ENCODE measurements around the gene MYL10.

MYL10 gene

GRCh38 chr7:101595246-101595645 lies 33.9 kb downstream of the MYL10 start:
- DNase-seq: no peak

DNA sequence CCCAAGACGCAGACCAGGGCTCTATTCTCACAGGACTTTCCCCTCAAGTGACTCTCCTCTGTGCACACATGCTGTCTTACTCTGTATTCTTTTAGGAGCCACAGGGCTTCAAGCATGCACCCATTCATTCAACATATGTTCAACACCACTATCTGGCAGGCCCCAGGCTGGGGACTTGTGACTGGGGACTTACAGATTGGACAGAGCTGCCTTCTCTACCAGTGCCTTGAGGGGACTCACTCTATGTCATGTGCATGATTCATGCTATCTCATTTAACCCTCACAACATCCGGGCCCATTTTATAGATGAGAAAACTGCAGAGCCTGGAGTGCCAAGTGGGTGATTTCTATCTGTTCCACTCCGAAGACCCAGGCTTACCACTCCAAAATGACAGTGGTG lies 34.3 kb downstream of the MYL10 start:
- DNase-seq: no peak

DNA sequence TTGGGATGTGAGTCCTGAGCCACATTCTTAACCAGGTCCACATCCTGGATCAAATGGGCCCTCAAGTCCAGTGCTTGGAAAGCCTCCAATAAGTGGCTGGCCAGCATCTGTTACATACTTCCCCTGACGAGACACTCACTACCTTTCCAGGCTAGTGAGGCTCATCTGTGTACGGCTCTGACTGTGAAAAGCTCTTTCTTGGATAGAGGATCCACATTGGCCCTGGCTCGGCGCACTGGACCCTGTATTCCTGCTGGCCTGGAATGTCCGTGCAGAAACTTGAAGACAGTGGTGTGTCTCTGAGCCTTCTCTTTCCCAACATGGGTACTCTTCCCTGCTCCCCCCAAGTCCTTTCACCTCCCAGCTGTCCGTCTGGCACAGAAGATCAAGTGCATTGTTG lies 35.5 kb downstream of the MYL10 start:
- DNase-seq: no peak

DNA sequence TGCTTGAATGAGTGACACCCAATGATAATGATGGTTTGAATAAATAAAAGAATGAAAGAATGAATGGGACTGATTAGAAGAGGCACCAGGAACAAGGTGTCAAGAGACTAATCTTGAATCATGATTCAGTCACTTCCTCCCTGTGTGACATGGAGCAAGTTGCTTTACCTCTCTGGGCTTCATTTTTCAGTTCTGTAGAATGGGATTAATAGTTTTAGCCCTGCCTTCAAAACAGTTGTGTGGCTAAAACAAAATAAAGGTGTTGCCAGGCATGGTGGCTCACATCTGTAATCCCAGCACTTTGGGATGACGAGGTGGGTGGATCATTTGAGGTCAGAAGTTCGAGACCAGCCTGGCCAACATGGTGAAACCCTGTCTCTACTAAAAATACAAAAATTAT lies 37.6 kb downstream of the MYL10 start:
- DNase-seq: no peak

DNA sequence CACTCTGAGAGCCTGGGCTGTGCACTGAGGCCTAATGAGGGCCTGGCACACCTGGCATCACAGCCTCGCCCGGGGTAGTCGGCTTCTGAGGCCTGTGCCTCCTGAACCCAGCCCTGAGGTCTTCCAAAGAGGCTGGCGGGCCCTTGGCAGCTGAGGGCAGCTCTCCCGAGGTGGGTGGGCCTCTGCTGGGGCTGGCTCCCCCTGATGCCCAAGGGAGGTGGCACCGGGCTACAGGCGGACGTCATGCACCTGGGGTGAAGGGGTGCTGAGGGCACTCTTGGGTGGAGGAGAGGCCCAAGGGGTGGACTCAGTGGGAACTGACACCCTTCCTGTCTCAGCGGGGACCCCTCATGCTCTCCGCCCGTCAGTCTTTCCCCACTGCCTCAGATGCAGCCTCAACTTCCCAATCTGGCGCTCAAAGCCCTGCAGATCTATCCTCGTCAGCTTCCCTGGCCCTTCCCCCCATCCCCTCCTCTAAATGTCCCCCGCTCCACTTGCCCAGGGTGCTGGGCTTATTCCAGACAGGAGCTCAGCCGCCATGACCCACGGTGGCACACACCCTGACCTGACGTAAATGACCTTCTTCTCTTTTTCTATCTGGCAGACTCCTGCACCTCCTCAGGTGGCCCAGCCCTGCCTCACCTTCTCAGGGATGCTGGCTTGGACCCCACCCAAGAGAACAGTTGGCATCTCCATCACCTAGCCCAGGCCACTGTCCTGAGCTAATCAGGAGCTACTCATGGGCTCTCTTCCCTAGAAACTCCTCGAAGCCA lies 38.2 kb downstream of the MYL10 start:
- no peak for DNase-seq

GRCh38 chr7:101589976-101590662 lies 39.0 kb downstream of the MYL10 start:
- DNase-seq: no peak

- no peak for DNase-seq
Measured at GRCh38 chr7:101589052-101589451, 40.0 kb downstream of the MYL10 start.

DNA sequence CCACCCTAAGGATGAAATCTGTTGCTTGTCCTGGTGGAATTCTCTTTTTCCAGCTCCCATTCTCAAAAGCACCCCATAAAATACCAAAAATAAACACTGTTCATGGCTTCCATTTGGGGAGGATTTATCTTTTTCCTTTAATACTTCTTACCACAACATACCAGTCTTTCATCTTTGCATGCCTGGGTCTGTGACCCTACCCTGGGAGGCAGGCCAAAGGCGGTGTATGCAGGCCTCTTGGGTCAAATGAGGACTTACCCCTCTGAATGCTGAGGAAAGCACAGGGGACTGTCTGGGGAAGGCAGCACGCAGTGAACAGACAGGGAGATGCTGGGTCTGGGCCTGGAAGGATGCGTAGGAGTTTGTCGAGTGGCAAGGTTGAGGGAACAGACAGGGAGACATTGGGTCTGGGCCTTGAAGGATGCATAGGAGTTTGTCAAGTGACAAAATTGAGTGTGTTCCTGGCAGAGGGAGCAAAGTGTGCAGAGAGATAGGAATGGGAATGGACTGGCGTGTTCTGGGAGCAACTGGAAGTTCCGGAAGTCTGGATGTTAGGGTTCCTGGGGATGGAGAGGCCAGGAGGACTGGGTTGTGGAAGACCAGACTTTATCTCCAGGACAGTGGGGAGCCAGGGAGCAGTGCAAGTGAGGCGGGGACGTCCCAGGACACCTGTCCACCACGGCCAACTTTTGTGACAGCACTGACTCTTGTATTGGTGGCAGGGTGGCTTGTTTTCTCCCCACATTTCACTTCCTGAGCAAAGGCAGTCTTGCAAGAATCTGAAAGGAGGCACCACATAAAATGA lies 40.8 kb downstream of the MYL10 start:
- DNase-seq: no peak

DNA sequence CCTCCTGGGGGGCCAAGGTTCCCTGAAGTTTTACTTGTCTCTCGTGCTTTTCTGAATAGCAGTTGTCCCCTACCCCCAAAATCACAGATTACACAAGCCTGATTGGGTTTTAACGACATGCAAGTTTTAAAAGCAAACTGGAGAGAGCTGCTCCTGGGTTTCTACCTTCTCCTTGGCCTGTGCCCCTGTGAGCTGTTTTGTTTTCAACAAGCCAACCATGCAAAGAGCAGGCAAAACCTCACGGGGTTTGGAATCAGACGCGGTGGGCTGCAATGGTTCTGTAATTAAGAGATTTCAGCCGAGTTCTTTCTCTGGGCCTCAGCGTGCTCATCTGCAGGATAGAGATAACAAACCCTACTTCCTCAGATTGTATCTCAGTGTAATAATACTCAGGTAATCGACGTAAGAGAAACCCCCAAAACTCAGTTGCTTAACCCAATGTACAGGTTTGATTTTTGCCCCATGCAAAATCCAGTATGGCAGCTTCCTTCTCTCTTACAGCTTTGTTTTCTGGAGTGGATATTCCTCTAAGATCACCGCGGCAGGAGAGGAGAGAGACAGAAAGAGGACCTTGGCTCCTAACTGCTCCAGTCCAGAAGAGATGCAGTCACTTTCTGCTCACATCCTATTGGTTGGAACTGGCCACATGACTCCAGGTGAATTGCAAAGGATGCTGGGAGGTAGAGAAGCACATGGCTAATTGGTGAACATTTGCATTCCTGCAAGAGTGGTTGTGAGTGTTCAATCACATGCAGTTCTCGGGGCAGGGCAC lies 42.0 kb downstream of the MYL10 start:
- DNase-seq: no peak

- no peak for DNase-seq
Measured at GRCh38 chr7:101586078-101586905, 42.8 kb downstream of the MYL10 start.

DNA sequence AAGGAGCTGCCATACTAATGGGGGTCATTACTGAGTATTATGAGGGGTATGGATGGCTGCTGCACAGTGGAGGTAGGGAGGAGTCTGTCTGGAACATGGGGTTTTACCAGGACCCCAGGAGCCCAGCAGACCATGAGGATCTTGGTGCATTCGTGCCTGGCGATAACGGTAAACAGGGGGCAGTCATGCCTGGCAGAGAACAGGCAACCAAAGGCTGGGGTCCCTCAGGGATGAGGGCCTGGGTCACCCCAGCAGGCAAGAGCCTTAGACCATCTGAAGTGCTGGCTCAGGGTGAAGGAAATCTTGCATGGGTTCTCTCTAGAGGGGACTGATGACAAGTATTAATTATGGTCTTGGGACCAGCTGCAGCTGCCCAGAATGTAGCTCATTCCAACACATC lies 46.1 kb downstream of the MYL10 start:
- DNase-seq: no peak

- DNase-seq: no peak
Measured at GRCh38 chr7:101581891-101582290, 47.2 kb downstream of the MYL10 start.

DNA sequence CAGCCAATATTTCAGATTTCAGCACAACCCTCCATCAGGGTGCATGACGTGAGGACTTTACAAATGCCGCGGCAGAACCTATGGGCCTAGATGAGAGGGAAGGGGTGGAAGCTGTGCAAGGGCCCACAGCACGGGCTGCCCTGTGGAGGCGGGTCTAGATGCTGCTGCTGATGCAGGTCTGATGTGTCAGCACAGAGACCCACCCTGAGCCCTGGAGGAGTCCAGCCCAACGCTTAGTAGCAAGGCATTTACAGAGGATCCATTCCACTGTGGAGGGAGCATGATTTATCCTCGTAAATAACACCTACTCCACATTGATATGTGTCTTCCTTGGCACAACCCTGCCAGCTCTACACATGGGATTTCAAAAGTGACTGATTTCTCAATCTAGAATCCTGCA lies 48.5 kb downstream of the MYL10 start:
- no peak for DNase-seq

DNA sequence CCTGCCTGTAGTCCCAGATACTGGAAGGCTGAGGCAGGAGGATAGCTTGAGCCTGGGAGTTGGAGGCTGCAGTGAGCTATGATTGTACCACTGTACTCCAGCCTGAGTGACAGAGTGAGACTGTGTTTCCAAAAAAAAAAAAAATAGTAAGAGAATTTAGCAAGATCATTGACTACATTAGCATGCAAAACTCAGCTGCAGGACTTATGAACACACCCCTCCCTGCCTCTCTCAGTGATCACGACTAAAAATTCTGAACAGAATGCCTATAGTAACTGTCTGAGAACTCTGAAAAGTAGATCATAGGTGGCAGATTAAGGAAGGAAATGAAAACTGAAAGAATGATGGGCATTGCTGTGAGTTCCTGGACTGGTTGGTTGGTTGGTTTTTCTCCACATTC lies 50.5 kb downstream of the MYL10 start:
- DNase-seq: no peak

DNA sequence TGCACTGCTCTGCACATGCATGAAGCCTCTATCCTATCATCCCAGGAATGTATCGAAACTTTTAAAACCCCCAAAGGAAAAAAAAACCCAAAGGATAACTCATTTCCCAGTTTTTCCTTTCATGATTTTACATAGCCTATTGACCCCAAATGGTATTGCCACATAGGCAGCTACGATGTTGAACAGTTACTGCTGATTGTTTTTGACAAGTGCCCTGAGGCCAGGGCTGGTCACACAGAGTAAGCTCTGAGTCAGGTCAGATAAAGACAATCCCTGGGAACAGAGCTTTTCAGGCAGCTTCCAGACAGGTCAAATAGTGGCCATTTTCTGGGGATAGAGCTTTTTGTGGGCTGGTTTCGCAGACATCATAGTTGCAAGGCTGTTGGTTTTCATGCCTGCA lies 52.1 kb downstream of the MYL10 start:
- no peak for DNase-seq

GRCh38 chr7:101575721-101576120 lies 53.4 kb downstream of the MYL10 start:
- no peak for DNase-seq

DNA sequence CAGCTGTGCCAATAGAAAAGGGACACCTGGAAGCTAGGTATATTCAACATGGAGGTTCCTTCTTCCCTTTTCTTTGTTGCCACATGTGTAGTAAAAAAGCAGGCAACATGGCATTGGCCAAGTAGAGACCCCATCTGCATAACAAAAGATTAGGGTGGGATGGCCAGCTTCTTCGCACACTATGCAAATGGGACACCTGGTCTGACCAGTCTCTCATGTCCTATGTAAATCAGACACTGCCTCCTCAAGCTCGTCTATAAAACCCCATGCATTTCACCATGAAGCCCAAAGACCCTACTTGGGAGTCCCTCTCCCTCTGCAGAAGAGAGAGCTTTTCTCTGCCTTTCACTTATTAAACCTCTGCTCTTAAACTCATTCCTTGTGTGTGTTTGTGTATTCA lies 53.9 kb downstream of the MYL10 start:
- DNase-seq: no peak

GRCh38 chr7:101572156-101572555 lies 56.9 kb downstream of the MYL10 start:
- DNase-seq: no peak

GRCh38 chr7:101567230-101567629 lies 61.9 kb downstream of the MYL10 start:
- DNase-seq: no peak

GRCh38 chr7:101565601-101566209 lies 63.4 kb downstream of the MYL10 start:
- no peak for DNase-seq

DNA sequence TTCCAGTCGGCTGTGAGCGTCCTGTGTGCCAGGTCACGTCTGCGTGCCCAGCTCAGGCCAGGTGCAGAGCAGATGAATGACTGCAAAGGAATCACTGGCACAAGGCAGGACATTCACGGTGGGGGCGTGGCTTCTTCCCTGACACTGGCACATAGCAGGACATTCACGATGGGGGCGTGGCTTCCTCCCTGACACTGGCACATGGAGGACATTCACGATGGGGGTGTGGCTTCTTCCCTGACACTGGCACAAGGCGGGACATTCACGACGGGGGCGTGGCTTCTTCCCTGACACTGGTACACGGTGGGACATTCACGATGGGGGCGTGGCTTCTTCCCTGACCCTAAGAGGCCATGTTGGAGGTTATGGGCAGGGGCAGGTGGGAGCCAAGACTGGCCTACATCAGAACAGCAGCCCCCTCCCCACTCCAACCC lies 64.3 kb downstream of the MYL10 start:
- DNase-seq: no peak
